Activated T-helper 9 cell treated with anti-CD3 and anti-CD28 coated beads, Interleukin-2, amount 50 U/mL, for 16 hours (primary cell): ENCODE measurements around the gene MSL3.

ENCODE experiments used
- DNase-seq: peaks from one replicate; pipeline ENCODE4 v3.0.0-alpha.2; 2020; ENCODE audit warnings: low read depth

MSL3 gene

DNA sequence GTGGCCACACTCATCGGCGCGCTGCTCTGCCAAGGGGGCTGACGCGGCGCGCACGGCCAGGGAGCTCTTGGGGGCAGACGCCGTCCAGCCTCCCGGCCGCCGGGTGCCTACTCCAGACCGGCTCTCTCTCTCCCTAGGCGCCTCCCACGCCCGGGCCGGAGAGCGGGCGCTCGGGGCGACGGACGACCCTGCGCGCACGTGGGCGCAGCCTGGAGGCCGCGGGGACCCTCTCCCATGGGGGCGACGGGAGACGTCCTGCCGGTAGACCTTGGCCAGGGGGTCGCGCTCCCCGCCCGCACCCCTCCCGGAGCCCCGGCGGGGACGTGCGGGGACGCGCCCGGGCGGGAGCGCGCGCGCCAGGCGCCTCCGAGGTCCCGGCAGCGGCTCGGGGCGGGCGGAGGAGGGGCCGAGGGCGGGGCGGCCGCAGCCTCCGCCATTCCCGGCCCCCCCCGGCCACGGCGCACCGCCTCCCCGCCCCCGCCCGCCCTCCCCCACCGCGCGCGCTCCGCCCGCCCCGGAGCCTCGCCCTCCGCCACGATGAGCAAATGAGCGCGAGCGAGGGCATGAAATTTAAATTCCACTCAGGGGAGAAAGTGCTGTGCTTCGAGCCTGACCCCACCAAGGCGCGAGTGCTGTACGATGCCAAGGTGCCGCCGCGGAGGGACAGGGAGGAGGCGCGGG, at the start of gene MSL3:
Gene MSL3 (plus strand): TSS at position 519 of the 681 bp plus-strand sequence. CDS start 27 bp downstream, at position 546.
- DNase-seq = peak; percentile 45

GRCh38 chrX:11722304-11722703, 35.7 kb upstream of the MSL3 start:
- no peak for DNase-seq

DNA sequence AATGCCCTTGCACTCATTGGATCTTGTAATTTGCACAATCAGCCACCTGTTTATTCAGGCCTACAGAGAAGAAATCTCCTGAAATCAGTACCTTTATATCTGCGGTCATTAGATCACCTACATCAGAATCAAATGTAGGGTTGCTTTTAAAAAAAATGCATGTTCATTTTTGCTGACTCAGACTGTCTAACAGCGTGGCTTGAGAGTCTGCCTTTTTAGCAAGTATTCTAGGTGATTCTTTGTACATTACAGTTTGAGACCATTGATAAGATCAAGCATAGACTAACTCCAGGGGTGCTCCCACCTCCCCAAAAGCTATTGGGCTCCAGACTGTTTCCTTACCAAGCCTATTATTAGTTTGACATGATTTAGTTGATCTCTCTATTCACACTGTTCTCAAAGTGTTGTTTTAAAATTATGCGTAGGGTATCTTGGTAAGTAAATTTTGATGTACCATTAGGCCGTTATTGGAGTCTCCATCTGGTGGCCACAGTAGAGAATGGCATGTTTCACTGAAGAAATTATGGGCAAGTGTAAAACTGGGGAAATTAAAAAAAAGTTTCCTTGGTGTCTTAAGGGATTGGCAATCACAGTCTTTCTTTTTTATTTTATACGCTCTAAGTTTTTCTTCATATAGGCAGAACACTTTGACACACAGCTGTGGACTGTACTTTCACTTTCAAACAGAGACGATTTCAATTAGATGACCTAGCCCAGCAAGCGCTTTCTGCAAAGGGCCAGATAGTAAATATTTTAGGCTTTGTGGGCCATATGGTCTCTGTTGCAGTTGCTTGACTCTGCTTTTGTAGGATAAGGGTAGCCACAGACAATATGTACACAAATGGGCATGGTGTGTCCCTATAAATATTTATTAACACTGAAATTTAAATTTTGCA, 33.7 kb upstream of the MSL3 start:
- DNase-seq = no peak

DNA sequence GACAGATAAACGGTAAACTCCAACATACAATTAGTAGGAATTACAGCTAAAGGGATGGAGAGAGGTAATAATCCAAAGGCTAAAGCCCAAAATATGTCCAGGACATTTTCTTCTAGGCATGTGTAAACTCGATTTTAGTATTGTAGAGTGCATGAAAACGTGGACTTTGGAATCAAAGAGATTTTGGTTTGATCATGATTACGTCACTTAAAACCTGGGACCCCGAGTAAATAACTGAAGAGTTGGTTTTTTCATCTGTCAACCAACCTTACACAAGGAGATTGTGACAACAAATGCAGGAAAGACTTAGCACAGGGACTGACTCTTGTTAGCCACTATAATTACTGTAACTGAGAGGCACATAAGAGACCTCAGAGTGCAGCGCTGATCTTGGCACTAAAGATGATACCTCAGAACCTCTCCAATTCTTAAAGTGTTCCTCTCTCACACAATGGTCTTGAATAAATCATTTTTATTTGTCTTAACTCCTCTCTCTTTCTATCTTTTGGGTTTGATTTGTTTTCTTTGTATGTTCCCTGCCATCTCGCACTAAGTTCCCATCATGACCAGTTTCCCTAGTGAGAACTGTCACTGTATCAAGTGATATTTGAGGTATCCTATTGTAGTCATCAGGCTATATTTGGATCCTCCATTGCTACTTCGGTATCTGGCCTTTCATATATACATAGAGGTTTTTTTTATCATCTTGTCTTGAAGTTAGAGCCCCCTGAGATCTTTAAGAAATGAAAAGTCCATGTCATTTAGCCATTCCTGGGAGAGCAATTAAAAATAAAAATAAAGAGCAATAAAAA, 32.2 kb upstream of the MSL3 start:
- DNase-seq = no peak

DNA sequence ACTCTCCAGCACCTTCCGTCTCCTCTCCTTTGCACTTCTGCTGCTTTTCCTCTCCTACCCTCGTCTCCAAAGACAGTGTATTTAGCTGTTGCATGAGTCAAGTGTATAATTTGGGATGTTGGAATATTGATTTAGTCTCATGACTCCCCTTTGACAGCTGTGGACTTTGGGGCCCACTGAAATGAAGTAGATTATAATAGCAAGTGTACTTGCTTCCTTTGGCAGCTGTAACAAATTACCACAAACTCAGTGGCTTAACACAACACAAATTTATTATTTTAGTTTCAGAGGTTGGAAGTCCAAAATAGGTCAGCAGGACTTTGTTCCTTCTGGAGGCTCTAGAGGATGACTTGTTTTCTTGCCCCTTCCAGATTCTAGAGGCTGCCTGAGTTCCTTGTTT, 29.5 kb upstream of the MSL3 start:
- DNase-seq = no peak

DNA sequence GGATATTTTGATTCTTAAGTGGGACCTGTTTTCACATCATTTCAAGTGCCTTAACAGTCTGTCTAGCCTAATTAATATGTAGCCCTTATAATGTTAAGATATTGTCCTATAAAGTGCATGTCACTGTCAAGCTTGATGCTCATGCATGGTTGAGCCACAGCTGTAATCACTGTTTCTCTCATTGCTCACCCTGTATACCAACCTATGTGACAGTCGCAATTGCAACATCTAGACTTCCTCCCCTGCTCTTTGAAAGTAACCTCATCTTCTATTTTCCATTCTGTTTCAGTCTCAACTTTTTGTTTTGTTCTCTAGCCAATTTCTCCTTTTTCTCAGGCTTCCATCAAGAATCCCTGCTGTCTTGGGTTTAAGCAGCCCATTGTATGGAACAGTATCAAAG, 24.4 kb upstream of the MSL3 start:
- no peak for DNase-seq

GRCh38 chrX:11739776-11740175, 18.3 kb upstream of the MSL3 start:
- DNase-seq = no peak

GRCh38 chrX:11740794-11741193, 17.2 kb upstream of the MSL3 start:
- DNase-seq = no peak

DNA sequence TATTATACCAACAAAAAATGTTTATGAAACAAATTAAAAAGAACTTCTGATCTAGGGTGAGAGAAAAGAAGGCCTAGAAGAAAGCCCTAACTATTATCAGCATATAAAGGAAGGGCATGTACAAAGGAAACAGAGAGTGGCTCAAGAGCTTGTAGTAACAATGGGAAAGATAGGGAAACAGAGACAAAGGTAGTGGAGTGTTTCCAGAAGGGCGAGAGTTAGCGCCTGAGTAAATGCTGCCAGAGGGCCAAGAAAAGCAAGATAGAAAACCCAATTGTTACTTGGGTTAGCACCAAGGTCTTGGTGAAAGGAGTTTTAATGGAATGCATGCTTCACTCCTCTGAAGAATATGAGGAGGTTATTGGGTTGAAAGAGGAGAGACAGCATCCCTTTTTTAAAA, 16.5 kb upstream of the MSL3 start:
- no peak for DNase-seq

GRCh38 chrX:11745881-11746280, 12.2 kb upstream of the MSL3 start:
- DNase-seq = no peak

GRCh38 chrX:11750046-11750445, 8.0 kb upstream of the MSL3 start:
- DNase-seq = no peak

- no peak for DNase-seq
Measured at GRCh38 chrX:11750694-11751093, 7.3 kb upstream of the MSL3 start.

DNA sequence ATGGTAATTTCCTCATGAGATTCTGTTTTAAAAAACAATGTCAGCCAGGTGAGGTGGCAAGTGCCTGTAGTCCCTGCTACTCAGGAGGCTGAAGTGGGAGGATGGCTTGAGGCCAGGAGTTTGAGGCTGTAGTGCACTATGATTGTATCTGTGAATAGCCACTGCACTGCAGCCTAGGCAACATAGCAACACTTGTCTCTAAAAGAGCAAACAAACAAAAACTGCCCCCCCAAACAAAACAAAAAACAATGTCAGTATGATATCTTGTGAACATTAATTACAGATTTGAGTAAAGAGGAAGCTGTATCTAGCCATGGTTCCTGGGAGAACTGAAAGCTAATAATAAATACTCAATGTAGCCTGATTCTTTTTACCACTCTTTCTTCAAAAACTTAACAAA, 6.8 kb upstream of the MSL3 start:
- no peak for DNase-seq

DNA sequence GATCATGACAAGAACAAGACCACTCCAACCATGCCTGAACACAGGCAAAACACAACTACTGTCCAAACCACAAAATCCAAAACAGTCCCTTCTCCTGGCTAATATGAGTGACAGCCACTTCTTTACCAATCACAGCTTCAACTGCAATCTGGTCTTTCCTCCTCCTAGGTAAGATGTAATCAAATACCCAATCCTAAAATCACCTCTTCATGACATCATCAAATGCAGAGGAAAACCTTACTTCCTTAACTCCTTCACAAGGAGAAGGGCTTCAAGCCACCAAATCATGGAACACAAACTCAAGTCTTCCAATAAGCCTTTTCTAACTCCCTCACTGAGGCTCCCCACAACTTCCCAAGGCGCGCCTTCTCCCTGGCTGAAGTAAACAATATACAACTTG, 4.4 kb upstream of the MSL3 start:
- DNase-seq = no peak

DNA sequence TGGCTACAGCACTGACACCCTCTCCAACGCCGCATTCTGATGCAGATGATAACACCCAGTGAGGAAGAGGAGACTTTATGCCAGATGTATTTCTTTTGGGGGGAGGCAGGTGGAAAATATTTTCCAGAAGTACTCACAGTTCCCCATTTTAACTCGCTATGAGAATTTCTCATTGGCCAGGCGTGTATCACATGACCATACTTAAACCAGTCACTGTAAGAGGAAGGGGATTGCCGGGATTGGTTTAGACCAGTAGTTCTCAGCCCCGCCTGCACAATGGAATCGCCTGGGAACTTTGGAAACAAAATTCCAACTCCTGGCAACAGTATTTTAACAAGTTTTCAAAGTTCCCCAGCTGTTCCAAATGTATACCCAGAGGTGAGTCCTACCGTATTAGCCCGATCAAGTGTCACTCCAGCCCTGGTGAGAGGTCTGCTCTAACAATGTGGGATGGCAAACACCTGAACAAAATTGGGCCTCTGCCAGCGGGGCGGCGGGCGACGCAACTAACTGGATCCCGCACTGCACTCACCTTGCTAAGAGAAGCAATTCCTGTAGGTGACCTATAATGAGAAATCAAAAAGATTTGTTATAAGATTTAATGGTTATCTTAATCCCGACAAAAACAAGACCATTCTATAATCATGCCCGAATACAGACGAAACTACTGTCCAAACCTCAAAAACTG, 2.9 kb upstream of the MSL3 start:
- DNase-seq = no peak

GRCh38 chrX:11755724-11756123, 2.3 kb upstream of the MSL3 start:
- DNase-seq = no peak

GRCh38 chrX:11756354-11757318, 1.4 kb upstream of the MSL3 start:
- DNase-seq = no peak

DNA sequence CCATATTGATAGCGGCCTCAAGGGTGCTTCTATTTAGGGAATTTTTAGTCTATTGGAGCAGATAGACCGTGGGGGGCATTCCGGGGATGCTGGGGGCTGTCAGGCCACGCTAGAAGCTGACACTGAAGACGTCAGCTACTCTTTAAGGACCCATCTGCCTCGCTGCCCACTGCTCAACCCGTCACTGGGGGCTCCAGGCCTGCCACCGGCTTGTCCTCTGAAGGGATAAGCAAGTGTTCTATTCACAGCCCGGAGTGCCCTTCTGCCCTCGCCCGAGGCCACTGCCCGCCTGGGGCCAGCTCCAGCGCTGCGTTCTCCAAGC, 679 bp upstream of the MSL3 start:
- DNase-seq = no peak

DNA sequence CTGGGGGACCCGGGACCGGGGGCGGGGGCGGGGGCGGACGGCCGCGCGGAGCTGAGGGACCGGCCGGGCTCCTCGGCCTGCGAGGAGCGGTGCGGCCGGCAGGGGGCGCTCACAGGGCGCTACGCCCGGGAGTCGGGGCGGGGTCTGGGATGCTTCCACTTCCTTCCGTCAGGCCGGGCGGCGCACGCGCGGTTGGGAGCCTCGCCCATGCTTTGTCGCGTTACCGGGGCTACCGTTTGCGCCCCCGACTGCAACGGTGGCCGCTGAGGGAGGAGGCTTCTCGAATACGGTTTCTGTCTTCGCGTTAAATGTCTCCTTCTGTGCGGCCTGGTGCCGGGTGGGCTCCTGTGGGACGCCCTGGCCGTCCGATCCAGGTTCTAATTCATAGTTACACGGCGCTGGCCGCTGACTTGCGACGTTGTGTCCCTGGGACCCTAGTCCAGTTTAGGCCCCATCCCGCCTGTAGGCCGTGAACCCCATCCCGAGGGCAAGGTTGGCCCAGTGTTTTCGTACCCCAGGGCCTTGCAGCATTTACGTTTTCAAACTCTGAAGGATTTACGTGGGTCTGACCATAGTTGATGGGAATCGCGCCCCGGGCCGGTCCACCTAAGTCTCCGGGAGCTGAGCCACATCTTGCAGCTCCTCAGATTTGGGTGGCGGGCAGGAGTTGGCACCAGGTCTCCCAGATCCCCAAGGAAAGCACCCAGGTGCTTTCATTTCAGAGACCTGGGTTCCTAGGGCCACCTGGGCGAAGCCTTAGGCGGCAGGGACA, 549 bp downstream of the MSL3 start:
- DNase-seq = peak; percentile 81

DNA sequence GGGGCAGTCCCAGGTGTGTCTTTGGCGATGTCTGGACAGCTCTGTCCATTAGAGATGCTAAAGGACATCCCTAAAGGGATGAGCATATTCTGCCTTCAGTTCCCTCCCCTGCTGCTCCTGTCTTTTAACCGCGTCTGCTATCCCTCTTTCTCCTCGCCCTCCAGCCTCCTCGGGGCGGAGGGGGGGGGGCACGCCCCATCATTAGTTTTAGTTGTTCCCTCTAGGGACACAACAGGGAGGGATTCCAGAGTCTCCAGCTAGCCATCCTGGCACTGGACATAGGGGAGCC, 1.1 kb downstream of the MSL3 start:
- no peak for DNase-seq
